GM19438 (cell line): ENCODE data around the gene MED15.

ENCODE experiments used
- ATAC-seq: cut with Tn5 transposase; IDR thresholded peaks from one replicate; pipeline ENCODE4 v1.9.1; 2021; ENCODE audit warnings: low read depth; ENCODE audit not compliant: unreplicated experiment

The MED15 gene

GRCh38 chr22:20567371-20567847 lies 60.0 kb downstream of the MED15 start:
- ATAC-seq, result no peak

- no peak for ATAC-seq
These were observed 60.6 kb downstream of the MED15 start for GRCh38 chr22:20567993-20568417.

- ATAC-seq, result no peak
These were observed 61.2 kb downstream of the MED15 start for GRCh38 chr22:20568502-20569058.

GRCh38 chr22:20569059-20570058 lies 61.9 kb downstream of the MED15 start:
- ATAC-seq, result no peak

- ATAC-seq, result no peak
These were observed 63.7 kb downstream of the MED15 start for GRCh38 chr22:20571078-20571503.

GRCh38 chr22:20571531-20572007 lies 64.2 kb downstream of the MED15 start:
- ATAC-seq, result no peak

- ATAC-seq, result no peak
These were observed 64.9 kb downstream of the MED15 start for GRCh38 chr22:20572132-20572802.

- ATAC-seq, result no peak
These were observed 65.9 kb downstream of the MED15 start for GRCh38 chr22:20573176-20573832.

GRCh38 chr22:20573833-20574615 lies 66.6 kb downstream of the MED15 start:
- ATAC-seq, result no peak

- ATAC-seq, result no peak
These were observed 67.5 kb downstream of the MED15 start for GRCh38 chr22:20574920-20575353.

- no peak for ATAC-seq
These were observed 68.5 kb downstream of the MED15 start for GRCh38 chr22:20575724-20576444.

GRCh38 chr22:20576445-20576816 lies 69.0 kb downstream of the MED15 start:
- no peak for ATAC-seq

GRCh38 chr22:20577045-20577444 lies 69.6 kb downstream of the MED15 start:
- no peak for ATAC-seq

GRCh38 chr22:20577549-20577975 lies 70.2 kb downstream of the MED15 start:
- ATAC-seq, result no peak

GRCh38 chr22:20578192-20578591 lies 70.8 kb downstream of the MED15 start:
- ATAC-seq, result no peak

GRCh38 chr22:20578707-20579106 lies 71.3 kb downstream of the MED15 start:
- ATAC-seq, result no peak

GRCh38 chr22:20579273-20580120 lies 72.1 kb downstream of the MED15 start:
- ATAC-seq, result no peak

GRCh38 chr22:20580179-20580578 lies 72.8 kb downstream of the MED15 start:
- ATAC-seq, result no peak
